ENCODE measurements around the gene ENOX1.

DNA sequence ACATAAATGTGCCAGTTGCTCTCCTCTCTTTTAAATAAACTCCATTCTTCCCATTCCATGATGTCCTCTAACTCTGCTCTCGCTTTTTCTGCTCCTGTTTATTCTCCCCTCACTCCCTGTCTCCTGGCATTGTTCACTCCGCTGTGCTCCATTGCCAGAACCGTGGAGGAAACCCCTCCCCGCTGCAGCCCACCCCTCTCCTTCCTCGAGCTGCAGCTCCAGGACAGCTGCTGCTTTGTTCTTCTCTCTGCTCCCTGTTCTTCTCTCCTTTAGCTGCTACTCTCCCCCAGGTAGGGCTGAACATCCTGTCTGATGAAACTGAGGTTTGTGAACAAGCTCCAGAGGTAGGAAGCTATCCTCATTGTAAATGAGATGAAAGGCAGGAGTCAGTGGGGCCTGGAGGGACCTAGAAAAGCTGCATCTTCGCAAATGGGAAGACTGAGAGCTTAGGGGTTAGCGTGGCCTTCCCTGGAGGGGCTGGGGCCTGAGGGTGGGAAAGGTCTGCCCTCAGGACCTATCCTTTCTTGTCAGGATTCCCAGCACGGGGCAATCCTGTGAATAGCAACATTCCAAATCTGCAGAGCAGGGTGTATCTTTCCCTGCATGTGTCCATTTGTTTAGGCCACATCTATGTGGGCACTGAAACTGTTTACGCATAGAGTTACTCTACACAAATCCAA lies 519.7 kb downstream of the ENOX1 start:
- TF ChIP-seq, protein P1, sequence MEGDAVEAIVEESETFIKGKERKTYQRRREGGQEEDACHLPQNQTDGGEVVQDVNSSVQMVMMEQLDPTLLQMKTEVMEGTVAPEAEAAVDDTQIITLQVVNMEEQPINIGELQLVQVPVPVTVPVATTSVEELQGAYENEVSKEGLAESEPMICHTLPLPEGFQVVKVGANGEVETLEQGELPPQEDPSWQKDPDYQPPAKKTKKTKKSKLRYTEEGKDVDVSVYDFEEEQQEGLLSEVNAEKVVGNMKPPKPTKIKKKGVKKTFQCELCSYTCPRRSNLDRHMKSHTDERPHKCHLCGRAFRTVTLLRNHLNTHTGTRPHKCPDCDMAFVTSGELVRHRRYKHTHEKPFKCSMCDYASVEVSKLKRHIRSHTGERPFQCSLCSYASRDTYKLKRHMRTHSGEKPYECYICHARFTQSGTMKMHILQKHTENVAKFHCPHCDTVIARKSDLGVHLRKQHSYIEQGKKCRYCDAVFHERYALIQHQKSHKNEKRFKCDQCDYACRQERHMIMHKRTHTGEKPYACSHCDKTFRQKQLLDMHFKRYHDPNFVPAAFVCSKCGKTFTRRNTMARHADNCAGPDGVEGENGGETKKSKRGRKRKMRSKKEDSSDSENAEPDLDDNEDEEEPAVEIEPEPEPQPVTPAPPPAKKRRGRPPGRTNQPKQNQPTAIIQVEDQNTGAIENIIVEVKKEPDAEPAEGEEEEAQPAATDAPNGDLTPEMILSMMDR (IDR thresholded peaks at IDR 0.05; ENCODE audit: control extremely low read depth in 1 of 3, insufficient read depth in 1 of 3, low read depth in 1 of 3, low read length in 3 of 3): no peak
- TF ChIP-seq CREB1 (IDR thresholded peaks at IDR 0.05) (no peak), RFX5 (IDR thresholded peaks at IDR 0.05; ENCODE audit: borderline replicate concordance, low read depth, low read length) (no peak), SP2 (IDR thresholded peaks at IDR 0.05; ENCODE audit: low read length) (no peak), KDM1A (IDR thresholded peaks at IDR 0.05; ENCODE audit: borderline replicate concordance, low read length) (no peak), TCF12 (IDR thresholded peaks at IDR 0.05; ENCODE audit: low read depth, low read length) (no peak), HDAC2 (IDR thresholded peaks at IDR 0.05; ENCODE audit: borderline replicate concordance in 1 of 2, low read depth in 2 of 2, low read length in 2 of 2) (no peak), CTBP2 (IDR thresholded peaks at IDR 0.05; ENCODE audit: borderline replicate concordance, insufficient read depth, insufficient read length, low read length) (no peak)
- TF ChIP-seq, protein P2, sequence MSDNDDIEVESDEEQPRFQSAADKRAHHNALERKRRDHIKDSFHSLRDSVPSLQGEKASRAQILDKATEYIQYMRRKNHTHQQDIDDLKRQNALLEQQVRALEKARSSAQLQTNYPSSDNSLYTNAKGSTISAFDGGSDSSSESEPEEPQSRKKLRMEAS (IDR thresholded peaks at IDR 0.05): no peak

Measured in H1 (cell line).